Tongue (tissue), 2 donors: ENCODE results near the gene MACROD1. TPM values are rescaled to one million over a fixed set of nuclear protein-coding genes. Genes with fewer than 3 reads are reported as not detected.

Source experiments
- DNase-seq: peaks from one replicate; pipeline ENCODE4 v3.0.0-alpha.2; 2015
- total RNA-seq: library from RNA; depleted of rRNA; stranded (reverse); fragments of >200 nt; gene quantifications from one replicate; pipeline ENCODE4 v1.2.3, GENCODE V29; 2014

The MACROD1 gene
- total RNA-seq, 1 donor from 2014 or later = 58.8 TPM

DNA sequence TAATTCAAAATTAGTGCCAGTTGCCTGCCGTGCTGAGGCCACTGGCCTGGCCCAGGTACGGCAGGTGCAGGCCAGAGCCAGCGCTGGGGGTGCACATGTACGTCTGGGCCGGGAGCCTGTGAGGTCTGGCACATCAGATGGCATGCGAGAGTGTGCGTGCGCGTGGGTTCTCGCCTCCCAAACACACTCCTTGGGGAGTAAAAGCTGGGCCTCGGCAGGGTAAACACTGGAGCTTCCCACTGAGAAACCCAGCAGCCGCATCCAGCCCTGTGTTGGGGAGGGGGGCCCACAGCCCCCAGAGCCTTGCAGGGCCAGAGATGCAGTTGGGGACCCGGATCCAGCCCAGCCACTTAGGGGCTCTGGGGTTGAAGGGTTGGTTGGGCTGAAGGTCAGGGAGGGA is 92.4 kb downstream of the MACROD1 start:
- no peak for DNase-seq

DNA sequence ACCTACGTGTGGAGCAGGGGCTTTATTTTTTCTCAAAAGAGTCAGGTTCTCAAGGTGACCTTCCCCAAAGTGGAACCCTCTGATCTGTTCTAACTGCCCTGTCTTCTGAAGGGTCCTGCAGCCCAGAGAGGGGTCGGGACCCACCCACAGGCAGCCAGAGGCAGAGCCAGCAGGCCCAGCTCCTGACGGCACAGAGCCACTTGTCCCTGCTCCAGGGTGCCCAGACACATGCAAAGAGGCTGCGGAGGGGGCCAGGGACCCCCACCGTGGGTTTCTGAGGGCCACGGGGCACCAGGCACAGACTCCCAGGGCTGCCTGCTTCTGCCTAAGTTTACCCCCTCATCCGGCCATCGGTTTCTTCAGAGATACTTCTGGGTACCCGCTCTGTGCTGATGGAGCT is 93.0 kb downstream of the MACROD1 start:
- DNase-seq = no peak

DNA sequence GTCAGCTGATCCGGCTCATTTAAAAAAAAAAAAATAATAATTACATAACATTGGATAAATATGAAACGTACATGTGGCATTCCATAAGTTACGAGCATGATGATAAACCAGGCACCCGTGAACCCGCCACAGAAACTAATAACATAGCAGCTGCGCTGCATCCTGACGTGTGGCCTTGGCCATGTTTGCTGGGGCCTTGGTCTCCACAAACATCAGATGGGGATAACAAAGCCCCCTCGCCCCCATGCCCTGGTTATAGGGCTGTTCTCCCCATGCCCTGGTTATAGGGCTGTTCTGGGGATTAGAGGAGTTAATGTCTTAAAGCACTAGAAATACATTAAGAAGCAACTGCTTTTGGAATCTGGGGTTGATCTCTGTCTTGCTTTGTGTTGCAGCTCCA is 93.5 kb downstream of the MACROD1 start:
- DNase-seq = no peak

DNA sequence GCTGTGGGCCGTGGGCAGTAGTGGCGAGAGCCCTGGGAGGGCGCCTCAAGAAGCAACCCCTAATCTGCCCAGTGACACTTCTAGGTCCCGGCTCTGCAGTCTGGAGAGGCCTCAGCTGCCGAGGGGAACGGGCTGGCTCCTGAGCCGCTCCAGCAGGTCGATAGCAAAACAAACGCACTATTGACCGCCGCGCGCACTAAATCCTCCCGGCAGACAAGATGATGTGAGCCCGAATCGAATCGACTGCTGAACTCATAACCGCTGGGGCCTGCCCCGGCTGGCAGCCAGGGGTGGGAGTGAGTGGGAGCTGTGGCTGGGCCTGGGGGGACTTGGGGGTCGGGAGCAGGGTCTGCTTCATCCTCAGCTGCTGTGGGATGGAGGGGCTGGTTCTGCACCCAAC is 94.1 kb downstream of the MACROD1 start:
- DNase-seq = peak; percentile 69

DNA sequence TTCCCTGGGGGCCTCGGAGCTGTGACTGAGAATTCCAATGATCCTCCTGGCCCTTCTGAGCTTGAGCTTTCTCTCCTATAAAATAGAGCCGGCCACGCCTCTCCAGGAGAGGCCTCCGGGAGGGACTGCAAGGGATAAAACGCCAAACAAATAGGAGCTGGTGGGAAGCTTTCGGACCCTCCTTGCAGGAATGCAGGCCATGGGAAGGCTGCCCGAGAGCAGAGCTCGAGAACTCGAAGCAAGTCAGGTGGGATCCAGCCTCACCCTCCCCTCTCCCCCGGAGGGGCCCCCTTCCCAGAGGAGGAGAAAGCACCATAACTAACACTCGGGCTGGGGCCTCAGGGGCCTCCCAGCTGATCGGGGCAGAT is 95.6 kb downstream of the MACROD1 start:
- DNase-seq = peak; percentile 80

DNA sequence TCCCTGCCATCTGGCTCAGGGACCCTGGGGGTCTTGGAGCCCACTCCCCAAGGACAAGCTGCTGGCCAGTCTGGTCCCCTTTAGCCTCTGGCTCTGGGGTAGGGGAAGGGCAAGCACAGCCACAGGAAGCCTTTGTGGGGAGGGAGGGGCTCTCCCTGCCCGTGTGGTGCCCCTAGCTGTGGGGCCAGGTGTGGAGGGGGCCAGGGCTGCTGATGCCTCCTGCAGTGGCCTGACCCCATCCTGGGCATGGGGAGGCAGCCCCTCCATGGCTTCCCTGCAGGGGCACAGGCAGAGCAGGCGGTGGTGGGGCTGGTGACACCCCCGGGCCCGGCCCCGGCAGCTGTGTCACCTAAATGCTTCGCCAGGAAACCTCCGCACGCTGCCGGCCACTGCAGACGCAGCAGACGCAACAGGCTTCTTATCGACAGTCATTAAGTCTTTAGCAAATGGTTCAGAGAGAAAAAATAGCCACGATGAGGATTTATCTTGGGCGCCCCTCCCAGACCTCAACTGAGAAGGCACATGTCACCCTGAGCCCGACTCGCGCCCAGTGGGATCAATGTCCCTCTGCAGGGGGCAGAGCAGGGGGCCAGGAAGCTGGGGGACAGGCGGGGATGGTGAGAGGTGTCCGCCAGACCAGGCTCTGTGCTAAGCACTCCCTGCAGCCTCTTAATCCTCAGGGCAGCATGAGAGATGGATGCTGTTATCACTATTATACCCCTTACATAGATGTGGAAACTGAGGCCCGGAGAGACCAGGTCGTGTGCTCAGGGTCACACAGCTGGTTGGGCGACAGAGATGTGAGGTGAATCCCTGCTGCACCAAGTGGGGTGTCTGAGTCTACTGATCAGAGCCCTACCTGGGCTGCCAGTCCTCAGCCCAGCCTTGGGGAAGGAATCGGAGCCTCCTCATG is 96.3 kb downstream of the MACROD1 start:
- DNase-seq = no peak

DNA sequence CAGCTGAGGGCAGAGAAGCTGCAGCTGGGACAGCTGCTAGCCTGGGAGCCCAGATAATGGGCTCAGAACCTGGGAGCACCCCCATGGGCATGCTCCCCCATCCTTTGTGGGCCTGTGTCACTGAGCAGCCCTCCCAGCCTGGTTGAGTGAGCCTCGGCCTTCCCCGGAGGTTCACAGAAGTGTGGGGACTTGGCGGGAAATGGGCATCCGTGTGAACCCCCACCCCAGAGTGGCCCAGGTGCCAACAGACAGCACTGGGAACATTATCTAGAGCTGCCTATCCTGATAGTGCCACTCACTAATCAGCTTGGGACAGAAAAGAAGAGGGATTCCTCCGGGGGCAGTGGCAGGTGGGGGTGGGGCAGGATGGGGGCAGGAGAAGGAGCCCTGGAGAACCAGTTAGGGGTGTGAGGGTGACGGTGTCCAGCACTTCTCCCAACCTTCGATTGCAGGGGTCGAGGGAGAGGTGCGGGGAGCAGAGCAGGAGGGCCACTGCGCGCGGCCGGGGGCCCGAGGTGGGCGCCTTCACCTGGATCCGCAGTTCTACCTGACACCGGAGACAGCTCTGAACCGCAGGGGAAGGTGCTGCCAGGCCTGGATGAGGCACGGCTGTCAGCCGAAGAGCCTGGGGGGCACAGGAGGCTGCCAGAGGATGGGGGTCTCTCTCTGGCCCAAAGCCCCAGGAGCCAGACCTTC is 97.1 kb downstream of the MACROD1 start:
- no peak for DNase-seq

DNA sequence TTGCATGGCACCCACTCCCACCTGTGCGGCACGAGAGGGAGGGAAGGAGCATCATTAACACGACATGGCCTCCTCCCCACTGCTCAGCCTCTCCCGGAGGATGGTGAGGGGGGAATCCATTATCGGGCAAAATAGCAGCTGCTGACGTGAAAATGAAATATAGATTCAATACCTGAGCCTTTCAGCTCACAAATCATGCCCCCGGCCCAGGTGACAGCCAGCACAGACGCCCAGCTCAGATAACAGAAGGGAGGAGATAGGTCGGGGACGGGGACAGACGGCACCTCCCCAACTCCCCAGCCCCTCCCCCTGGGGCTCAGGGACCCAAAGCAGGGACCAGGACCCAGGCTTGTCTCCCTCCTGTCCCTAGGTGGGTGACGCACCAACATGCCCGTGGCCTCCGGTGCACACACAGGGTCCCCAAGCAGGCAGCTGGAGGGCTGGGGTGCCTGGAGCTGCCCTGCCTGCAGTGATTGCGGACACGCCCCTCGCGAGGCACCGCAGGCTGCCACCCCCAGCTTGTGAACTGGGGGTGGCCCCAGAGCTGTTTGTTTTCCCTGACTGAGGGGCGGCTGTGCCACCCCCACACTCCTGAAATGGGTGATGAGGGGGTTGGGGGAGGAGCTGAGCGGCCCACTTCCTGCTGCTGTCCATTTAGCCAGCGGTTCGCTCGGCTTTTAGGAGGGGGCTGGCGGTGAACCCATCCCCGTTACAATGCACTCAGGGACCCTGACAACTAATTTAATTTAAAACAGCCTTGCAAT is 98.5 kb downstream of the MACROD1 start:
- no peak for DNase-seq

DNA sequence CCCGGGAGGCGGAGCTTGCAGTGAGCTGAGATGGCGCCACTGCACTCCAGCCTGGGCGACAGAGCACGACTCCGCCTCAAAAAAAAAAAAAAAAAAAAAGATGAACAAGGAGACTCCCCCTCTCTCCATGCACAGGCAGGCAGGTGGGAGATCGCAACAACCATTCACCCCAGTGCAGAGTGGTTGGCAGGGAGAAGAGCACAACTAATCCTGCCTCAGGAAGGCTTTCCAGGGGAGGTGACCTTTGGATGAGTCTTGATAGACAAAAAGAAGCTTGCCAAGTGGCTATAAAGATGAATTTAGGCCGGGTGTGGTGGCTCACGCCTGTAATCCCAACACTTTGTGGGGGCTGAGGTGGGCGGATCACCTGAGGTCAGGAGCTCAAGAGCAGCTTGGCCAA is 100.2 kb downstream of the MACROD1 start:
- DNase-seq = no peak

DNA sequence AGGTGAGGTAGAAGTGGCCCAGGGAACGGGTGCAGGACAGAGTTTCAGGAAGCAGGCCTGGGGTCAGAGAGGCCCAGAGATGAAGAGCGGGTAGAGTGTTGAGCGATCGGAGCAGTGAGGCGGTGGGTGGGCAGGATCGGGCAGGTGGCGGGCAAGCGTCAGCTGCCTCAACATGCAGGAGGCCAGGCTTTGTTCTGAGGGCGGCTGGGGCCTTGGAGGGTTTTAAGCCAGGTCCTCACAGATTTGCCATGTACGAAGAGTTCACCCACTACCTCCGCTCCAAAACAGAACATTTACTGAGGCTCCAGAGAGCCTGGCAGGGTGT is 100.8 kb downstream of the MACROD1 start:
- DNase-seq = no peak

DNA sequence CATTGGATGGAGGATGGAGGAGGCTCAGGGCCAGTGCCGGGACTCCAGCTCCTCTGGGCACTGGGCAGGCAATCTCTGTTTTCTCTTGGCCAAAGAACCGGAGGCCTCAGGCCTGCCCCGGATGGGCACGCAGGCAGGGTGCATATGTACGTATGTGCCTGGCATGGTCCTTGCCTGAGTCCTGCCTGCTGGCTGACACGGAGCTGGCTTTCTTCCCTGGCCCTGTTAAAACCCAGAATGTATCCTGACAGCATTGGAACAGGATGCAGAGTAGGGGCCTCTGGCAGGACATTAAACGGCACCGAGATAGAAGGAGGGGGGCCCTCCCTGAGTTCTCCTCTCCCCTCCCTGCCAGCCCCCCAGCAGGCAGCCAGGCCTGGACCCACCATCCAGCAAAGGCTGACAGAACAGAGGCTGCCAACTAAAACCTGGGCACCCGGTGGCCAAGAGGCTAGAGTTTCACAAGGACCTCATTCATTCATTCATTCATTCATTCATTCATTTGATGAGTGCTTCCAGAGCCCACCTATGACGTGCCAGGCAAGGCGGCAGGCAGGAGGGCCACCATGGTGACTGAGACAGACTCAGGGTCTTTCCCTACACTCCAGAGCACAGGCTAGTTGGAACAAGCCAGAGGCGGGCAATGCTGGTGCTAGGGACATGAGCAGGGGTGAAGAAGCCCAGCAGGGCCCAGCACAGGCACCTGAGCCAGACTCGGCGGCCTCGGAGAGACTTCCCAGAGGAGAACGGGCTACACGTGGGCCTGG is 101.4 kb downstream of the MACROD1 start:
- no peak for DNase-seq

DNA sequence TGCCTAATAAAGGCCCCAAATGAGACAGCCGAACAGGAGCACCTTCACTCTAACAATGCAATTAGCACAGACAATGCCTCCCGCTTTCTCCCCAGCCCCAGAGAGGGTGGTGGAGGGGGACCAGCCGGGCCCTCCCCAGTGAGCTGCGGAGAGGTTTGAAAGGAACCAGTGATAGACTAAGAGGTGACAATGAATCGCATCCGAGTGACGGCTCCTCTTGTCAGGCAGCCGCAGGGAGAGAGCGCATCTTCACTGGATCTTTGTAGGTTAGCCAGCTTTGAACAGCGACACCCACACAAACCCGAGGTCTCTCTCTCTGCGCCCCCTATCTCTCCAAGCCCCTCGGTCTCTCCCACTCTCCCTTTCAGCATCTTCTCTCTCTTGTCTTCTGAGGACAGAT is 102.1 kb downstream of the MACROD1 start:
- DNase-seq = no peak

DNA sequence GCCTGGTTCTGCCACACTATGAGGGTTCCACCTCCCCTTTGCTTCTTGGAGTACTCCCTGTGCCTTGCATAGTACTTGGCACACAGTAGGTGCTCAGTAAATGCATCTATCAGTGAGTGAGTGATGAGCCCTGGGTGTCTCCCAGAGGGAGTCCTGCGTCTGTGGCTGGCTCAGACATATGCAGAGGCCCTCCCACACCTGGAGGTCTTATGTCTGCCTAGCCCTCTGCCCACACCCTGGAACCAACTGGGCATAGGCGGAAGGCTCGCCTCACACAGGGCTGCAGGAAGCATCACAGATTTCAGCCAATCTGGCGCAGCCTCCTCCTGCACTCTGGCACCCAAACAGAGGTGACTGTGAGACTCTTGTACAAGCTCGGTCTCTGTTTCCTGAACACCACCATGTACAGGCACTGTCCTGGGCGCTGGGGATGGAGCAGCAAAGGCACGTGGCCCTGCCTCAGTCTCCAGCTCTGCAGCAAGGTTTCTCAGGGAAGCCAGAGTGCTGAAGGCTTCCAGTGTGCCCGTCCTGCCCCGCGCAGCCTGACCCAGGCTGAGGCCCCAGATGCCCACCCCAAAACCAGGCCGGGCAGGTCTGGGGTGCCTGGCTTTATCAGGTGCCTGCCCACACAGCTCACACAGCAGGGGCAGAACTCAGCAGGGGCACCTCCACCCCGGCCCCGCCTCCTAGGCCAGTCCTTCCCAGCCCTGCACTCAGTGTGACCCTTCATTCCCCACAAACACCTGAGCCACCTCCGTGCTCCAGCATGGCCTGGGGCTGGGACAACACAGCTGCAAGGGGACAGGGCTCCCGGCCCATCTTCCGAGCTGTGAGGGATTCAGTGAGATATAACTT is 103.5 kb downstream of the MACROD1 start:
- no peak for DNase-seq

DNA sequence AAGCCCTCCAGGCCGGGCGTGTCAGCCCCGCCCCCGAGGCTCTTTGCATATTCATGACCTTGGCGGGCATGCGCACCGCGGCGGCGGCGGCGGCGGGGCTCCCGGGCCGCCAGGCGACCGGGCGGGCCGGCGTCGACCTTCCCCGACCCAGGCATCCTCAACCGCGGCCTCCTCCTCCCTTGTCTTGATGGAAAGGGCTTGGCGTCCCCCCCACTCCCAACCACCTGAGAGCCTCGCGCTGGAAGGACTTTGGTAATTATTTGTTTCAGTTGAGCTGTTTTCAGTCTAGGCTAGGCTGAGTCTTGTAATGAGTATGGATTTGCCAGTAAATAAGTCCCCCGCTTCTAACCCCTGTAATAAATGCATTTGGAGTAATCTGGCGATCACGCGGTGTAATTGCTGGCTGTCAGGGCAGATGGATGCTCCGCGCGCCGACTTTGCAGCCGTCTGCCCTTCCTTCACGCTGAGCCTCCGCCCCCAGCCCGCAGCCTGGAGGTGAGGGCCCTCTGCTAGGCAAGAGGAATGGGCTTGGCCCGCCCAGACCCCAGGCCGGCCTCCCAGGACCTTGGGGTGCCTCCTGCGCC is 105.0 kb downstream of the MACROD1 start:
- peak; percentile 60 for DNase-seq

DNA sequence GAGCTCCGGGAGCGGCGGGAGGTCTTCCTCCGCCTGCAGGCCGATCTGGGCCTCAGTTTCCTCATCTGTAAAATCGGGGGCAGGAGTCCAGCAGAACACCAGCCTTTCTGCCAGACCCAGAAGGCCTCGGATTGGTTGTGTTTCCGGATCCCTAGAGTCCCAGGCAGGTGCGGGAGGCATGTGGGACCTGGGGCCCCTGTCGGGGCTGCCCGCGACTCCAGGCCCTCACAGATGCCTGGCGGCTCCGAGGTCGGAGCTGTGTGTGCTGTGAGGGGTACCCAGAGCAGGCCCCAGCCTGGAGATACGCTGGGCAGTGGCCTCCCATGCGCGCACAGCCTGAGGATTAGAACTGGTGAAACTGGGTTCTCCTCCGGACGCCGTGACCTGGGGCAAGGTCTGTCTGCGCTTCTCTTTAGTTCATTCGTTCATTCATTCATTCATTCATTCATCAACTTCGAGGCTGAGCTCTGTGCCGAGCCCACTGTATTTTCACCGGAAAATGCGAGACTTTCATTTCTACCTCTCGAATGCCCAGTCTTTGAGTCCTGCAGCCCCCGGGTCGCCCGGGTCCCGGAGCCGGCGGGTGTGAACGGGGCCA is 105.6 kb downstream of the MACROD1 start:
- DNase-seq = no peak

DNA sequence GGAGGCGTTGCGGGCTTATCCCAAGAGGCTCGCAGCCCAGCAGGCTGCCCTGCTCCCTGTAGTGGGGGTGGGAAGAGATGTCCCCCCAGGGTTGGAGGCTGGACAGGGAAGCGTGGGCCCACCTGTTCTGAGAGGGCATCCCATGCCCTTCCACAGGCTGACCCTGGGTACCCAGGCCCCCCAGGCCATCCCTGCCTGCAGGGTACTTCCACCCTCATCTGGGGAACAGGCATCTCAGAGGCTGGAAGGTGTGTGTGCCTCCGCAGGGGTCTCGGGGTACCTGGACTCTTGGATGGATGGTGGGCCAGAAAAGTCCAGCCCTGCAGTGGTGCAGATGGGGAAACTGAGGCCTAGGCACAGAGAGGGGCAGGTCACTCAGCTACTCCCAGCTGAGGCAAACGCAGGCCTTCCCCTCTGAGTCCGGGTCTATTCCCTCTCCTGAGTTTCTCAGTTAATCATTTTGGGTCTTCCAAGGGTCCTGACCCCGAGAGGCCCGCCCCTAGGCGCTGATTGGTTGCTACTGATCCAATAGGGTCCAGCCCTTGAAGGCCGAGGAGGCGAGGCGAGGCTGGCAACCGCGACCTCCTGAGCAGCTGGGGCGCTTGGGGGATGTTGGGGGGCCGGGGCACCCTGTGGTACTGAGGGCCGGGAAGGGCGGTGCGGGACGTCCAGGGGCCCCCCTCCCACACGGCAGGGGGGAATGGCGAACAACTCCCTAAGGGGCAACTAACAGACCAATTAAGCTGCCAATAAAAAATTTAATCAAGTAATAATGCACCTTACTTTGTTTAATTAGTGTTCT is 106.4 kb downstream of the MACROD1 start:
- DNase-seq = no peak

DNA sequence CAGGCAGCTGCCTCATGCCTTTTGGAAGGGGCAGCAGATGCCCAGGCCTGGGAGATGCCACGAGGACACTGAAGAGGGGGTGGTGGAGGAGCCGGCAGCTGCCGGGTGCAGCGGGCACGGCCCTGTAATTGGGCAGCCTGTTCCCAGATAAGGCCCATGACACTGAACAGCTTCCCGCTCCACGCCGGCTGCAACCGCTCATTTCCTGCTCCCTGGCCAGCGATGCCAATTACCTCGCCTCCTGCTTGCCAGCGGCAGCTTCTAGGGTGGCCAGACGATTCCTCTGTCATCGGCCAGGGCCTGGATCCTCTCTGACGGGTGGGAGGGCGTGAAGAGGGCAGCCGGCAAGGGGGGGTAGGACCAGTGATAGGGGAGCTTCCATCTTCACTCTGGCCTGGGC is 107.4 kb downstream of the MACROD1 start:
- peak; percentile 89 for DNase-seq

DNA sequence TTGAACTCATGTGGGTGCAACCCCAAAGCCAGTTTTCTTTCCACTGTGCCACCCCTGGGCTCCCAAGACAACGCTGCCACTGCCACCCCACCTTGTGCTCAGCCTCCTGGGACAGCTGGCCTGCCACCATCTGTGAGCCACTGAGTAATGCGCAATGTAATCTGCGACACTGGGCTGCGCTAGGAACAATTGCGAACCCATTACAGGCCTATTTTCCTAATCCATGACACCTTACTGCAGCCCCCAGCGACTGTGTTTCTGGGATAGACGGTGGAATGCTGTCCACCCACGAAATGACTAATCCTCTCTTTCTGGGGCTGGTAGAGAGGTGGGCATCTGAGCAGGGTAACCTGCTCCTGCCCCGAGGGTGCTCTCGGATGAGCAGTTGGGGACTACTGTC is 108.0 kb downstream of the MACROD1 start:
- DNase-seq = no peak

DNA sequence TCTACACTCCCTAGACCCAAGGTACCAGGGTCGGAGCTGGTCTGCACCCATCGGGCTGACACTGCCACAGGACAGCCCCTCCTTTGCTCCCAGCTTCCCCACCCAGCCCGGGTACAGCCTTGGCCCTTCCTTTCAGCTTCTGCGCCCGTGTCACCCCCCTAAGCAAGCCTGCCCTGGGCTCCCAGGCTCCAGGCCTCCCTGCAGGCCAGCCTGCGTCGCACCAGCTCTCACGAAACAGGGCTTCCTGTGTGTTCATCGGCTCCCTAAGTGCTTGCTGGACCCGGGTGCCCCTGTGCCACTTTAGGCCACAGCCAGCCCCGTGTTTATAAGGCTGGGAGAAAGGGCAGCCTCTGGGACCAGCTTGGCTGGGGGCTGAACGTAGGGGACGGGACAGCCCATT is 109.1 kb downstream of the MACROD1 start:
- DNase-seq = no peak
